Activated T-cell treated with anti-CD3 and anti-CD28 coated beads, Interleukin-2, amount 50 U/mL, for 4 hours (primary cell): ENCODE results near the gene SLCO4A1. TPM values are rescaled to one million over a fixed set of nuclear protein-coding genes. Genes with fewer than 3 reads are reported as not detected.
"Not testable (repeated sequence)": the region's sequence is repeated elsewhere in the genome, so short reads cannot be mapped to it uniquely, and the experiment has no call there.

Experiments
- ATAC-seq, 2 donors: fragments of 200-7000 bp; cut with Tn5 transposase; one replicate each; pipeline ENCODE4 v1.10.0; 2021
- DNase-seq: peaks from one replicate; pipeline ENCODE4 v3.0.0-alpha.2; 2020
- H3K27me3 Mint-ChIP-seq: one replicate; pipeline ENCODE4 v1.8.0; 2021; ENCODE audit warnings: low read depth, mixed read lengths
- H3K36me3 Mint-ChIP-seq: one replicate; pipeline ENCODE4 v1.8.0; 2022; ENCODE audit warnings: mixed read lengths; ENCODE audit not compliant: insufficient read depth
- H3K4me1 Mint-ChIP-seq: one replicate; pipeline ENCODE4 v1.8.0; 2021; ENCODE audit warnings: low read depth, mixed read lengths
- H3K4me3 Mint-ChIP-seq: one replicate; pipeline ENCODE4 v1.8.0; 2021; ENCODE audit warnings: mild to moderate bottlenecking, moderate library complexity, mixed read lengths
- H3K9me3 Mint-ChIP-seq: one replicate; pipeline ENCODE4 v1.8.0; 2021; ENCODE audit warnings: mixed read lengths
- total RNA-seq, 3 donors: library from RNA; stranded (reverse); gene quantifications; one replicate each; pipeline ENCODE4 v1.2.1, GENCODE V29; 2021

Gene SLCO4A1
- total RNA-seq, 3 donors from 2014 or later = 36.5 to 49.3 (median 48.2) TPM

GRCh38 chr20:62675877-62676260 is 33.6 kb downstream of the SLCO4A1 start:
- Mint-ChIP-seq H3K4me3 (no peak overlapping the region), H3K9me3 (no peaks in the 10 kb centered on the region), H3K4me1 (no peaks in the 10 kb centered on the region), H3K36me3 (peaks cover 2% of the 10 kb centered on the region), H3K27me3 (no peaks in the 10 kb centered on the region)
- DNase-seq = no peak
- no peak for ATAC-seq

DNA sequence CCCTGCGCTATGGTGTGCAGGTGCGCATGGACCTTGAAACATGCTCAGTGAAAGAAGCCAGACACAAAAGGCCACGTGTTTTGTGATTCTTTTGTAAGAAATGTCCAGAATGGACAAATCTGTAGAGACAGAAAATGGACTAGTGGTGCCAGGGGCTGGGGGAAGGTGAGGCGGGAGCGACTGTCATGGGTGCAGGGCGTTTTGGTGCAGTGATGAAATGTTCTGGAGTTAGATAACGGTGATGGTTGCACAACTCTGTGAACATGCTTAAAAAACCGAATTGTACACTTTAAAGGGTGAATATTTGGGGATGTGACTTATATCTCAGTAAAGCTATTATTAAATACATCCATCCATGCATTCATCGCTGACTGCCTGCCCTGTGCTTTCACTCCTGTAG is 34.7 kb downstream of the SLCO4A1 start:
- Mint-ChIP-seq H3K4me1 (no peaks in the 10 kb centered on the region), H3K27me3 (no peaks in the 10 kb centered on the region), H3K9me3 (no peaks in the 10 kb centered on the region), H3K4me3 (no peak overlapping the region), H3K36me3 (no peaks in the 10 kb centered on the region)
- no peak for ATAC-seq
- DNase-seq = no peak

DNA sequence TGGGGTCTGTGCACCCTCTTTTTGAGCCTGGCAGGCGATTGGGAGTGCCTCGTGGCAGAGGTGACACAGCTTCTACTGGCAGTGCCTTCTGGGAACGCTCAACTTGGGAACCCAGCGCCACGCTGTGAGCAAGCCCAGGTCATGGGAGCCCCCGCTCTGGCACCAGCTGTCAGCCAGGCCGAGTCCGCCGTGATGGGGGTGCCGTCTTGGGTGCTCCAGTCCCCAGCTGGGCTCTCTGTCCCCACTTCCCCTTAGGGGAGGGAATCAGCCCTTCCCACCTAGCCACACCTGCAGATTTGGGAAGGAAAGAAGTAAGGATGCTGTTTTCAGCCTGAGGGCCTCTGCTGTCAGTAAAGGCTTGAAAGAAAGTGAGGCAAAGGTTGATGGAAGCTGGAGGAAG is 35.4 kb downstream of the SLCO4A1 start:
- ATAC-seq (no peak), DNase-seq (no peak)
- Mint-ChIP-seq H3K9me3 (no peaks in the 10 kb centered on the region), H3K4me3 (no peak overlapping the region), H3K4me1 (no peaks in the 10 kb centered on the region), H3K36me3 (no peaks in the 10 kb centered on the region), H3K27me3 (no peaks in the 10 kb centered on the region)

DNA sequence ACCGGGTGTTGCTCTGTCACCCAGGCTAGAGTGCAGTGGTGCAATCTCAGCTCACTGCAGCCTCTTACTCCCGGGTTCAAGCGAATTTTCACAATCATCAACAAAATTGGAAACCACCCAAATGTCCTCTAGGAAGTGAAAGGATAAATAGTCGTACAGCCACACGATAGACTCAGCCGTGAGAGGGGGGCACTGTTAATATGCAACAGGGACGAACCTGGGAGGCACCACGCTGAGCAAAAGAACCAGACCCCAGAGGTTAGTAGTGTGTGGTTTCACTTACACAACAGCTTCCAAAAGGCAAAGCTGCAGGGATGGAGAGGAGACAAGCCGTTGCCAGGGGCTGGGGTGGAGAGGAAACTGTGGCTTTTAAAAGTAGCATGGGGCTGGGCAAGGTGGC is 36.2 kb downstream of the SLCO4A1 start:
- Mint-ChIP-seq H3K9me3 (no peaks in the 10 kb centered on the region), H3K4me1 (no peaks in the 10 kb centered on the region), H3K27me3 (no peaks in the 10 kb centered on the region), H3K36me3 (no peaks in the 10 kb centered on the region), H3K4me3 (no peak overlapping the region)
- no peak for DNase-seq
- ATAC-seq = no peak

GRCh38 chr20:62679978-62680589 is 37.8 kb downstream of the SLCO4A1 start:
- Mint-ChIP-seq H3K27me3 (no peaks in the 10 kb centered on the region), H3K9me3 (no peaks in the 10 kb centered on the region), H3K4me1 (no peaks in the 10 kb centered on the region), H3K36me3 (no peaks in the 10 kb centered on the region), H3K4me3 (no peak overlapping the region)
- ATAC-seq (no peak), DNase-seq (no peak)

GRCh38 chr20:62682912-62683517 is 40.7 kb downstream of the SLCO4A1 start:
- H3K36me3 Mint-ChIP-seq = no peaks in the 10 kb centered on the region
- H3K27me3 Mint-ChIP-seq = peaks cover 8% of the 10 kb centered on the region
- ATAC-seq (no peak), DNase-seq (no peak)
- H3K4me1 Mint-ChIP-seq = peaks cover 12% of the 10 kb centered on the region
- H3K4me3 Mint-ChIP-seq = no peak overlapping the region
- no peaks in the 10 kb centered on the region for H3K9me3 Mint-ChIP-seq

DNA sequence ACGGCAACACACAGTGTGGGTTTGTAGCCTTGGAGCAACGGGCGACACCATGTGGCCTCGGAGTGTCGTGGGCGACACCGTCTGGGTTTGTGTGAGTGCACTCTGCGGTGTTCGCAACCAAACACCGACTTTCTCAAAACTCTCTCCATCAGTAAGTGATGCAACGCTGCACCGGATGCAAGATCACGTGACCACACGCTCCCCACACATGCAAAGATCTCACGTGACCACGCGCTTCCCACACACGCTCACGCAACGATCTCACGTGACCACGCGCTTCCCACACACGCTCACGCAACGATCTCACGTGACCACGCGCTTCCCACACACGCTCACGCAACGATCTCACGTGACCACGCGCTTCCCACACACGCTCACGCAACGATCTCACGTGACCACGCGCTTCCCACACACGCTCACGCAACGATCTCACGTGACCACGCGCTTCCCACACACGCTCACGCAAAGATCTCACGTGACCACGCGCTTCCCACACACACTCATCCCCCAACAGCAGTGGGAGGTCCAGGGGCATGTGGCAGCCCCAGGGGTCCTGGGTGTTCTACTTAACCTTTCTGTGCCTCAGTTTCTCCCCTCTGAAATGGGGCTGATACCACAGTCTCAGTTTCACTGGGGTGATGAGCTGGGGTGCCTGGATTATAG is 41.5 kb downstream of the SLCO4A1 start:
- H3K4me3 Mint-ChIP-seq, H3K27me3 Mint-ChIP-seq, H3K9me3 Mint-ChIP-seq, H3K36me3 Mint-ChIP-seq, DNase-seq, ATAC-seq: not testable (repeated sequence)
- H3K4me1 Mint-ChIP-seq = peaks cover 12% of the 10 kb centered on the region

- Mint-ChIP-seq H3K9me3 (no peaks in the 10 kb centered on the region), H3K4me3 (no peak overlapping the region), H3K27me3 (peaks cover 8% of the 10 kb centered on the region), H3K4me1 (peaks cover 12% of the 10 kb centered on the region), H3K36me3 (no peaks in the 10 kb centered on the region)
- DNase-seq (no peak), ATAC-seq (no peak)
These were observed 42.7 kb downstream of the SLCO4A1 start for GRCh38 chr20:62684981-62685380.

DNA sequence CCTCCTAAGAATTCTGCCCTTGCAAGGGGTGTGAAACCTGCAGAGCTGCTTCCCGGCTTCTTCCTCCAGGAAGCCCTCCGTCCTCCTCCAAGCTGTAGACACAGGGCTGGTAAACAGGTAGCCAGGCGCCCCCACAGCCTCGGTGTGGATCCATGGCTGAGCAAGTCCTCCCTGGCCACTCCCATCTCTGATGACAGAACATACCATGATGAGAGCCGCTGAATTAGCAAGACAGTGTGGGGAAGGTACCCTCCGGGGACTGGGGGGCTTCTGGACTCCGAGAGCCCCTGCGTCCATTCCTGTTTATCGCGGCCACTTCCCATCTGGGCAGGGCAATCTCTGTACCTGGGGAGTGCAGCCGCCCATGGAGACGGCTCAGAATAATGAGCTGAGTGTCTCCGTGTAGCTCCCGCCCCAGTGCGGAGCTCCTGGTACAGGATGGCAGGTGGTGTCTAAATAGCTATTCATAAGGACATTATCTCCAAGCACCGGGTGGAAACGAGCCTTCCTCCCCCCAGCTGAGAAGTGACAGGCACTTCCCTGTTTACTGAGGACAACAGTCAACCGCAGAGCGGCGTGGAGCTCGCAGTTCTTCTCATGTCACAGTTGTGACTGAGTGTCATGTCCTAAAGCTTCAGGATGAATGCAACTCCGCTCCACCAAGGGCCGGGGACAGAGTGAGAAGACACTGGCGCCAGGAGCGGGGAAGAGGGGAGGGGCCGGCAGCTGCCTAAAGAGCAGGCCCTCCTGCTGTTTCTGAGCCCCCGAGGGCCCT is 43.7 kb downstream of the SLCO4A1 start:
- no peaks in the 10 kb centered on the region for H3K9me3 Mint-ChIP-seq
- H3K4me3 Mint-ChIP-seq = no peak overlapping the region
- ATAC-seq (peak; percentile 30 to 32), DNase-seq (no peak)
- no peaks in the 10 kb centered on the region for H3K36me3 Mint-ChIP-seq
- peaks cover 12% of the 10 kb centered on the region for H3K4me1 Mint-ChIP-seq
- peaks cover 13% of the 10 kb centered on the region for H3K27me3 Mint-ChIP-seq

DNA sequence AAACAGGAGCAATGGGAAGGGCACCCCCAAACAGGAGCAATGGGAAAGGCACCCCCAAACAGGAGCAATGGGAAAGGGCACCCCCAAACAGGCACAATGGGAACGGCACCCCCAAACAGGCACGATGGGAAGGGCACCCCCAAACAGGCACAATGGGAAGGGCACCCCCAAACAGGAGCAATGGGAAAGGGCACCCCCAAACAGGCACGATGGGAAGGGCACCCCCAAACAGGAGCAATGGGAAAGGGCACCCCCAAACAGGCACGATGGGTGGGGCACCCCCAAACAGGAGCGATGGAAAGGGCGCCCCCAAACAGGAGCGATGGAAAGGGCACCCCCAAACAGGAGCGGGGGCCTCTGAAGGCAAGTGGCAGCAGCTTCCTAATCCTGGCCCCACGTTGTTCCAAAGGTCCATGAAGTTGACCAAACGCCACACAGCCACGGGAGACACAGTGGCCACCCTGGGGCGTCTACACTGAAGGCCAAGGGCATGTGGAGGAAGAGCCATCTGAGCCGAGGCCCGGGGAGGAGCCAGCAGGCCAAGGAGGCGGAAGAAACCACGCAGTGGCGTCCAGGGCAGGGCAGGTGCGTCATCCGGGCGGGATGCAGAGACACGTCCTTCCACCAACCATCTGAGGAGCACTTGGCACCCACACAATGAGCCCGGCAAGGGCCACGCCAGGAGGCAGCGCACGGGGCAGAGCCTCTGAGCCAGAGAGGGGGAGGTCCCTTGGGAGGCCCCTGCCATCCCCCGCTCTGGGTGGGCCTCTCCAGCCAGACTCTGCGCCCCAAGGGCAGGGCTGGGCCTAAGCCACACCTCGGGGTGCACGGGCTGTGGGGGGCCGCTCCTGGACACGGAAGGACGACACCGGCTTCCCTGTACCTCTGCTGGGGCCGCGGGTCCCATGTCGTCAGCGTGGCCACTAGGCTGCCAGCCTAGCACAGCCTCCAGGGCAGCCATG is 44.8 kb downstream of the SLCO4A1 start:
- peaks cover 17% of the 10 kb centered on the region for H3K27me3 Mint-ChIP-seq
- H3K36me3 Mint-ChIP-seq = no peaks in the 10 kb centered on the region

DNA sequence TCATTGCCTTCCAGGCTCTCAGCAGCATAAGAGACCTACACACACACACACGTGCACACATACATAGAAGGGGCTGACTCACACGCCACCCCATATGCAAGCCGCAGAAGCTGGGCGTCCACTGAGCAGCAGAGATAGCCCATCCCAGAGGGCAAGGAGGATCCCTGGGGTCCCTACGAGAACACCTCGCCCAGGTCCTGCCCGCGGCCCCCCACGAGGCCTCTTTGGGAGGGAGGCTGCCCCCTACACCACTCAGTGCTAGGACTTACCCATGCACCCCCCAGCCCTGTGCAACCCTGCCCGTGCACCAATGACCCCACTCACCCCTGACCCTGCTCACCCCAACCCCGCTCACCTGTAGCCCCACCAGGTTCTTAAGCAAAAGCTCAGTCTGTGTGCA is 45.8 kb downstream of the SLCO4A1 start:
- H3K36me3 Mint-ChIP-seq = no peaks in the 10 kb centered on the region
- DNase-seq = no peak
- no peak overlapping the region for H3K4me3 Mint-ChIP-seq
- no peak for ATAC-seq
- H3K27me3 Mint-ChIP-seq = peaks cover 20% of the 10 kb centered on the region
- no peaks in the 10 kb centered on the region for H3K9me3 Mint-ChIP-seq
- H3K4me1 Mint-ChIP-seq = peaks cover 12% of the 10 kb centered on the region

More for the DNA sequence above, 44.8 kb downstream of the SLCO4A1 start:
- no peak for DNase-seq
- H3K9me3 Mint-ChIP-seq = no peaks in the 10 kb centered on the region
- no peak for ATAC-seq
- H3K4me3 Mint-ChIP-seq = no peak overlapping the region
- peaks cover 12% of the 10 kb centered on the region for H3K4me1 Mint-ChIP-seq

- ATAC-seq (no peak), DNase-seq (no peak)
- Mint-ChIP-seq H3K4me1 (peaks cover 12% of the 10 kb centered on the region), H3K9me3 (no peaks in the 10 kb centered on the region), H3K27me3 (peaks cover 20% of the 10 kb centered on the region), H3K4me3 (no peak overlapping the region), H3K36me3 (no peaks in the 10 kb centered on the region)
These were observed 46.7 kb downstream of the SLCO4A1 start for GRCh38 chr20:62688855-62689460.

DNA sequence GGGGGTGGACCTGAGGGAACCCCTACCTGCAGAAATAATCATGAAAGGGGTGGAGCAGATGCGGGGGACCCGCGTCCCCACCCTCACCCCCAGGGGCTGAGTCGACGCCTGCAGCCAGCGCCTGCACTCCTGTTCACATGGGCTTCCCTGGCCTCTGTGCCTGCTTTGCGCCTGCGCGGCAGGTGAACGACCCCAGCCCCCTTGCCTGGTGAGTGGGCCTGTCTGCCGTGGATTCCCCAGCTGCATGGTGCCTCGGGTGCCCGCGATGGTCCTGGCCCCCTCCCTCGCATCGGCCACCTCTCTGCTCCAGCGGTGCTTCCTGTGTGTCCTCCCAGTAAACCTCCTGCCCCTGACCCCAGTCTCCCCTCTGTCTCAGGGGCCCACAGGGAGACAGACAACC is 47.6 kb downstream of the SLCO4A1 start:
- ATAC-seq = no peak
- H3K27me3 Mint-ChIP-seq = peaks cover 20% of the 10 kb centered on the region
- no peaks in the 10 kb centered on the region for H3K9me3 Mint-ChIP-seq
- H3K4me3 Mint-ChIP-seq = no peak overlapping the region
- no peak for DNase-seq
- no peaks in the 10 kb centered on the region for H3K36me3 Mint-ChIP-seq
- H3K4me1 Mint-ChIP-seq = peaks cover 12% of the 10 kb centered on the region
